Fibroblast of mammary gland (primary cell): ENCODE data around the gene FUT8.
A peak's percentile ranks its signal among the peaks of the same experiment; 100 is the strongest.
"Not testable (repeated sequence)": the region's sequence is repeated elsewhere in the genome, so short reads cannot be mapped to it uniquely, and the experiment has no call there.

ENCODE experiments used
- DNase-seq: peaks from one replicate; pipeline ENCODE4 v3.0.0-alpha.2; 2010; ENCODE audit warnings: low read depth
- H3K4me3 ChIP-seq: 2 replicates; pipeline ENCODE4 v1.5.1; 2011; ENCODE audit warnings: low read depth, mild to moderate bottlenecking, low read length, moderate library complexity; ENCODE audit not compliant: control insufficient read depth
- CTCF ChIP-seq: conservative IDR thresholded peaks from 2 replicates; pipeline ENCODE4 v1.5.1; 2011; ENCODE audit warnings: low read depth, low read length, inconsistent platforms; ENCODE audit not compliant: control insufficient read depth, insufficient read depth

The FUT8 gene

GRCh38 chr14:65423982-65424381 lies 11.5 kb downstream of the FUT8 start:
- H3K4me3 ChIP-seq, result no peak overlapping the region
- DNase-seq, result no peak
- TF ChIP-seq CTCF, result no peak

- DNase-seq, result no peak
- no peak overlapping the region for H3K4me3 ChIP-seq
- TF ChIP-seq CTCF, result no peak
Measured at GRCh38 chr14:65424531-65424930, 12.0 kb downstream of the FUT8 start.

GRCh38 chr14:65425885-65426284 lies 13.4 kb downstream of the FUT8 start:
- peak; percentile 42 for DNase-seq
- TF ChIP-seq CTCF, result no peak
- H3K4me3 ChIP-seq, result no peak overlapping the region

- not testable (repeated sequence) for H3K4me3 ChIP-seq, DNase-seq
Measured at GRCh38 chr14:65426902-65427301, 14.4 kb downstream of the FUT8 start.

GRCh38 chr14:65428691-65429090 lies 16.2 kb downstream of the FUT8 start:
- H3K4me3 ChIP-seq, result no peak overlapping the region
- DNase-seq, result no peak
- TF ChIP-seq CTCF, result no peak

GRCh38 chr14:65429757-65430156 lies 17.2 kb downstream of the FUT8 start:
- TF ChIP-seq CTCF, result no peak
- no peak for DNase-seq
- no peak overlapping the region for H3K4me3 ChIP-seq

GRCh38 chr14:65431245-65431644 lies 18.7 kb downstream of the FUT8 start:
- DNase-seq, result no peak
- no peak overlapping the region for H3K4me3 ChIP-seq
- no peak for TF ChIP-seq CTCF
